HK-2 (cell line): ENCODE data around the gene PIP4K2B.
A peak's percentile ranks its signal among the peaks of the same experiment; 100 is the strongest.
"Not testable (repeated sequence)": the region's sequence is repeated elsewhere in the genome, so short reads cannot be mapped to it uniquely, and the experiment has no call there.

Experiments used
- DNase-seq: peaks from one replicate; pipeline ENCODE4 v3.0.0-alpha.2; 2018; ENCODE audit not compliant: unreplicated experiment

Gene PIP4K2B

DNA sequence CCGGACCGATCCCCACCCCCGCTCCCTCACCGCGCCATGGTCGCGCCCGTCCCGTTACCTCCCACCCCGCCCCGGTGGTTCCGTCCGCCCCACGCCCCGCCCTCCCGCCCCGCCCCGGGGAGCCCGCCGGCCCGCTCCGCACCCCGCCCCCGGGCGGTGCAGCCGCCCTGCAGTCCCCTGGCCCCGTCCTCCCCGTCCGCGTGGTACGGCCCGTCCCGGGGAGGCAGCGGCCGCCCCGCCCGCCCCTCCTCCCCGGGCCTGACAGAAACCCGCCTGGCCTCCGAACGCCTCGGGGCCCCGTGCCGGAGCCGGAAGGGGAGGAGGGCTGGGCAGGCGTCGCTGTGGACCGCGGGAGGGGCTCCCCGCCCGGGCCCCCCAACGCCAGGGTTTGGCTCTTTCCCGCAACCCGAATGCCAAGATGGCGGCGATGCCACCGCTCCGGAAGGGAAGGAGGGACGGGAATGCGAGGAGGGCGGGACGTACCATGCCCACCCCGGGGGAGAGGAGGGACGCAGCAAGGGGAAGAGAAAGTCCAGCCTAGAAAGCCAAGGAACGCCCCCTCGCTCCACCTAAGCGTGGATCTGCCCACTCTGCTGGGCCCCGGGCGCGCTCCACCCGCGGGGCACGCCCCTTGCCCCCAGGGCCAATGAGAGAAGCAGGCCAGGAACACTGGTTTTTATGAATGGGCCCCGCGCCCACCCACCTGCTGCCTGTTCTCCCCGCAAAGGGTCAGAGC lies at the start of gene PIP4K2B:
TSS of gene PIP4K2B (minus strand) at position 56 of the 736 bp plus-strand sequence. CDS start 132 bp downstream, outside the sequence.
- DNase-seq = peak; percentile 97

DNA sequence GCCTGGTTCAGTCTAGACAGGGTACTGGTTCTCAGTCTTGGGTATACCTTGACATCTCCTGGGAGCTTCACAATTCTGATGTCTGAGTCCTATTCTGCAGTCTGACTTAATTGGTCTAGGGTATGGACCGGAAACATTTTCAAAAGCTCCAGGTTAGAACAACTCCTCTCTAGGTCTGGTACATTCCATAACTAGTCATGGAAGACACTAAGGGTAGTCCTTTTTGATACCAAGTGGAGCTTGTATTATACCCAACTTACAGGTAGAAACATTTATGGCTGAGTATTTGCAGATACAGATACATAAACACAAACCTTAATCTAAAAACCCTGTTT lies 49.2 kb upstream of the PIP4K2B start:
- no peak for DNase-seq

DNA sequence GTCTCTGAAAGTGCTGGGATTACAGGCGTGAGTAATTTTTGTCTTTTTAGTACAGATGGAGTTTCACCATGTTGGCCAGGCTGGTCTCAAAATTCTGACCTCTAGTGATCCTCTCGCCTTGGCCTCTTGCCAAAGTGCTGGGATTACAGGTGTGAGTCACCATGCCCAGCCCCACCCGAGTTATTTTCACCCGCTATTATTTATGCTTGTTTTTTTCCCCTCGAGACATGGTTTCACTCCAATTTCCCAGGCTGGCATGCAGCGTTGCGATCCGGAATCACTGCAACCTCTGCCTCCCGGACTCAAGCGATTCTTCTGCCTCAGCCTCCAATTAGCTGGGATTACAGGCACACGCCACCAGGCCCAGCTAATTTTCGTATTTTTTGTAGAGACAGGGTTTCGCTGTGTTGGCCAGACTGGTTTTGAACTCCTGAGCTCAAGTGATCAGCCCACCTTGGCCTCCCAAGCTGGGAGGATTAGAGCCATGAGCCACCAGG lies 45.0 kb upstream of the PIP4K2B start:
- no peak for DNase-seq

DNA sequence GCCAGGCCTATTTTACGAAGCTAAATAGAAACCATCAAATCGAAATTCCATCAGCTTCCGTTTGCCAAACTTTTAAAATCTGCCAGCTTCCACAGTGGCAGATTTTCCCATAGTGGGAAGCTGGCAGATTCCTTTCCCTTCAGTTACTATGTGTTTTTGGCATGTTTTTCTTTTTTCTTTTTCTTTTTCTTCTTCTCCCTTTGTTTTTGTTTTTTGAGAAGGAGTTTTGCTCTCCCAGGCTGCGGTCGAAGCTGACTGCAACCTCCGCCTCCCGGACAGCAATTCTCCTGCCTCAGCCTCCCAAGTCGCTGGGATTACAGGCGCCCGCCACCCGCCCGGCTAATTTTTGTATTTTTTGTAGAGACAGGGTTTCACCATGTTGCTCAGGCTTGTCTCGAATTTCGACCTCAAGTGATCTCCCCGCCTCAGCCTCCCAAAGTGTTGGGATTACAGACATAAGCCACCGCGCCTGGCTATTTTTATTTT lies 26.4 kb upstream of the PIP4K2B start:
- DNase-seq = no peak

DNA sequence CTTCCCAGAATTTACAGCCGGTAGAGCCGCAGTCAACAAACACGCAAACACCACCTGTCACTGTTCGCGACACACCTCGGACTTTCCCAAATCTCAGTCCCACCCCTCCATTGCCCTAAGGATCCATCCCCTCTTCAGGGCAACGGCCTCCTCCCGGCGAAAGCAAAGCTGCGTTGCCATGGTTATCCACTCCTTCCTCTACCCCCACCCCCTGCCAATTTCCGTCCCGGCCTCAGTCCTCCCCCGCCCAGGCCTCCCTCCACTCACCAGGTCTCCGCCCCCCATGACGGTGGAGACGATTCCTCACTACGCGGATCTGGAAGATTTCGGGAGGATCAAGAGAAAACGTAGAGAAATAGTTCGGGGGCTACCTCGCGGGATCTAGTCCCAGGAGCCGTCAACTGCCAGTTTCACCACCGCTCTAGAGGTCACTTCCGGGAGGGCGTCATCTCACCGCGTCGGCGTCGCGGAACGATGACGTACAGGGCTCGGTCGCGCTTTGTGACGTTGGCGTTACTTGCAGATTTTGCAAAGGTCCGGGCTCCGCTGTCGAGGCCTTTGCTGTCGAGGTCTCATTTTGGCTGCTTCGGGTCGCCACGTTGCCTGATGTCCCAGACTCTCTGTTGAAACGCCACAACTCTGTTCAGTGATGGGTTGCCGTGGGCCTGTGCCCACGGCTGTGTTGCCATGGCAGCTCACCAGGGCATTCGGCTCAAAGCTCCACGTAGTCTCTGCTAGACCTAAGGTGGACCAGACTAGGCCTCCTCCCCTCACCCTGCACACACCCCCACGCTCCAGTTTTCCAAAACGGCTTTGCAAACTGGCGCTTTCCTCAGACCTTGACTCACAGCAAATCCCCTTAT lies 25.8 kb upstream of the PIP4K2B start, which contains the start of gene CWC25:
TSS of gene CWC25 (minus strand) at position 423 of the 863 bp plus-strand sequence. CDS start at position 285, 138 bp downstream.
- DNase-seq = peak; percentile 96

DNA sequence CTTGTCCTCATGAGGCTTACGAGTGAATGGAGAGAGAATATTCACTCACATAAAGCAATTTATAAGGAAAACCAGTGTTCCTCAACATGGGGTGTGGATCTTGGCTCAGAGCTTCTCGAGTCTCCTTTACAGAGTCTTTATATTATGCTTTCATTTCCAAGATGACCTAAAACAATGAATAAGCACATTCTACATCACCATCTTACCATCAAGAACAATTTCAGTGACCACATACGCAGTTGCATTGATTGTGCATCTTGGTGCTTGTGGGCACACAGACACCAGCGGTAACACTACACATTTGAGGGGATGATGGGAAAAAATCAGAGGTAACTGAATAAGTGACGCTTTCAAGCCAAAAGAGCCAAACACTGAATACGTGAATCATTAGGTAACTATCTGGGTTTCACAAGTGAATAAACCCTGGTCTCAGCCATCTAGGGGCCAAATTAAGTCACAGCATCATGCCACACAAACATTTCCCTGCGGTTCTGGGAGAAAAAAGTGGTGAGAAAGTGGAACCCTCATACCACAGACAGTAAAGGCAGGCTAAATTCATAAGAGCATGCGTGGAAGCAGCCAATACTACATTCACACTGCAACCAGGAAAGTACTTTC lies 16.3 kb upstream of the PIP4K2B start:
- peak; percentile 54 for DNase-seq

DNA sequence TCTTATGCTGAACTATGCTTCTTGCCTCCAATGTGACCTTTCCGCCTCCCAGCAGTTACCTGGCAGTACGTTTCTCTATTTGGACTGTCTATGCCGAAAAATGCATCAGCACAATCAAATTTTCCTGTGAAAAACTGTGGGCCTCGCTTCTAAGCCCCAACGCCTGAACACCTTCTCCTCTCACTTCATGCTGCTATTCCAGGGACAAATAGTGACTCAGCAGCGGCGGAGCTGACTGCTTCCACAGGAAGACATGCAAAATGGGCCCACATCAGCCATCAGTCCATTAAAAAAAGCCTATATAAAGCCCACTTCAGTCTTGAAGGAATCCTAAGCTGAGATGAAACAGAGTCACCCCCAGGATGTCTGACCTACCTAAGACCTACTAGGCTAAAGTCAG lies 10.5 kb upstream of the PIP4K2B start:
- DNase-seq = no peak

DNA sequence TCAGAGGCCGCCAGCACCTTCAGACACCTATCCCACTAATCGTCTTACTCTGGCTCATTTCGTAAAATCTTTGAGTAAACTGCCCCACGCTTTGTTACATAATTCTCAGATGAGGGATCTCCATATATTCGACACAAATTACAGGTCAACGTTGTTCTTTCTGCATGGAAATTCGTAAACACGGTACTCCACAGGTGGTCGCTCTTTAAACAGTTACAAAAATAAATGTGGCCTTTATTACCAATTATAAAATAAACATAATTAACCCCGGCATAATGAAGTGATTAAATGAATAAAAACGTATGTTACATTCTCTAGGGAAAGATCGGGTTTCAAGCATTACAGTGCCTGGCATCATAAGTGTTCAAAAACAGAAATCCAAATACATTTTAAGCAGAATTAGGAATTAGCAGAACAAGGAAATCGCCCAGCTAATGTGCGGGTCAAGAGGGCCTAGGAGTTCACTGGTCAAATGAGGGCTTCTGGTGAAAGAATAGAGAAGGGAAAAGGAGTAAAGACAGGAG lies 943 bp upstream of the PIP4K2B start:
- no peak for DNase-seq

DNA sequence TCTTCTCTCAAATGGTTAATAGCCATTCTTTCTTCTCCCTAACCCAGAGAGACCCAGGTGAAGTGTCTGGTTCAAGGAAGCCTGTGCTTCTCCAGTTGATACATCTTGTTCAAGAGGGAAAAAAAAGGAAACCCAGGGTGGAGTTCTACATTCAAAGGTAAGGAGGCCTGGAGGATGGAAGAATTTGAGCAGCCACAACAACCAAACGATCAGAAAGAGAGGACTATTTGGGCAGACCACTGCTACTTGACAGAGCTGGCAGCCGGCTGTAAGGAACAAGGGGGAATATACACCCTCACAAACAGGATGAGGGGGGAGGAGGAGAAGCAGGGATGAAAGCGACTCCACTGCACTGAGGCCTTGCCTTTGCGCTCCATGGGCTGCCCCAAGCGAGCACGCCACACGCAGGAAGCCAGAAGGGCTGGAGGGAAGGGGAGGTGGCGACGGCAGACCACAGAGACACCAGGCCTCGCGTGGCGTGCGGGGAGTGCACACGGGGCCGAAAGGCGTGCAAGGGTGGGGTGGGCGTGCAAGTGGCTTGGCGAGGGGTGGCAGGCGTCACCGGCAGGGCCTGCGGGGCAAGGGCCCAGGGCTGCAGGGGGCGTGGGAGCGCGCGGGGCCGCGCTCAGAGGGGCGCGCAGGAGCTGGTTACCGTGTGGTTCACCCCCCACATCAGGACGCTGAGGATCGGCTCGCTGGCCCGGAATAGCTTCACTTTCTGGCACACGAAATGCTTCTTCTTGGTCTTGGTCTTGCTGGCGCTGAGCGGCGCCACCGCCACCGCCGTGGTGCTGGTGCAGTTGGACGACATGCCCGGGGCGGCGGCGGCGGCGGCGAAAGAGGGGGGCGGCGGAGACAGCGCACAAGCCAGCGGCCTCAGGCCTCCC lies 499 bp downstream of the PIP4K2B start:
- peak; percentile 55 for DNase-seq

DNA sequence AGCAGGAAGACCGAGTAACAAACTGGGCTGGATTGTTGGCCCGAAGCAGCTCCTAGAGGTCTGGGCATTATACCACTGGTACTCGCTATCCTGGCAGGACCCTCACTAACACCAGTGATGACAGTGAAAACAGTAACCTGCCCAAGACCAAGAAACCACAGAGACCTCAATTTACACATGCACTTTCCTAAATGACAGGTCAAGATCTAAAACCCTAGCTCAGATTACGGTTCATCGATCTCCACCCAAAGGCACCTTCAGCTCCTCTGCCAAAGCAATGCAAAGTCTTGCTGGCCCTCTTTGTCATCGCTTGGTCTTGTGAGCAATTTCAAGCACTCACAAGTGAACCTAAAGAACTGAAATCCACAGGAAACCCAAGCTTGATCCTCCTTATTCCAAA lies 1.5 kb downstream of the PIP4K2B start:
- DNase-seq = no peak

DNA sequence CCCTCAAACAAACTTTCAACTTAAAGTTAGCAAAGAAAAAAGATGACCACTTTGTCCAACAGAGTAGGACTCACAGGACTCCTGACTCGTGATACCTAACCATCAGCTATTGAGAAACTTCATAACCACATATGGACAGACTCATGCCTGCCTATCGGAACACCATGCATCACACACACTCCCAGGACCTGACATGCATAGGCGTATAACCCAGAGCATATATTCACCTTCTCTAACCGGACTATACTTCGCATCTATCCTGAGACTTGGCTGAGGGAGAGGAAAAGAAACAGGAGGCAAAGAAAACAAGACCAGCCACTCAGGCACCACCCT lies 2.2 kb downstream of the PIP4K2B start:
- no peak for DNase-seq

DNA sequence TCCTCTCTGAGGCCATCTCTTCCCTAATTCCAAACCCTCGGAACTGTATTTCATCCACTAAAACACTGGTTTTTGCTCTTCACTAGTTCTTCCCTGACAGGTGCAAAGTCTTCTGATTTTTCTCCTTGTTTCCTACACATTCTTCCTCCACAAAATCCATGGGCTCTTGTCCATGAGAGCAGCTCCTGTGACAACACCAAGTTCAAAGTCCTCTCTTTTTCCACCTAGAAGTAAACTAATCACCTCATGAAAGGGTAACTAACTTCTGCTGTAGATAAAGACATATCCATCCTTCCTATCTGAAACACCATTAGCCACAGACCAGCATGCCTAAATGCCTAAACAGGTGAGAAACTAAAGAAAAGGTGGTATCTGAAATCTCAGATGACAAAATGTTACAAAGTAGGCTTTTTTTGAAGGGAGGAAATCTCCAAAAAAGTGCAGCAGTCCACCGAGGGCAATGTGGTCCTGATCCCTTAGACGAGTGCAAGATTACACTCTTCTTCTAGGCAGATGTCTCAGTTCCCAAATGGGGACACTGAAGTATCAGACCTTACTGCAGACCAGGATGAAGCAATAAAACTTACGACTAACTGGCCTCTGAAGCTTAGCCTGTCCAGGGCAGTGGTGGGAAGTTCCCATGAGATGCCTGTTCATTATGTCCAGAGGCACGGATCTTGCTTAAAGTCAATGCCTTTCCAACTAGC lies 2.8 kb downstream of the PIP4K2B start:
- no peak for DNase-seq

DNA sequence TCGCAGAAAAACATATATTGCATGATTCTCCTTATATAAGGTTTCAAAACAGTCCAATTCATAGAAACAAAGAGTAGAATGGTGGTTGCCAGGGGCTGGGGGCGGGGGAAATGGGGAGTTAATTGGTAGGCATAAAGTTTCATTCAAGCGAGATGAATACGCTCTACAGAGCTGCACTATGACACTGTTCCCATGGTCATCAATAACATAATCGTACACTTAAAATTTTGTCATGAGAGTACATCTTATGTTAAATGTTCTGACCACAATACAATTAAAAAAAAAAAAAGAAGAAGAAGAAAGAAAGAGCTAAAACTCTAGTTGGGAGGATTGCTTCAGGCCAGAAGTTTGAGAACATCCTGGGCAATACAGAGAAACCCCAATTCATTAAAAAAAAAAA lies 5.1 kb downstream of the PIP4K2B start:
- DNase-seq = no peak

DNA sequence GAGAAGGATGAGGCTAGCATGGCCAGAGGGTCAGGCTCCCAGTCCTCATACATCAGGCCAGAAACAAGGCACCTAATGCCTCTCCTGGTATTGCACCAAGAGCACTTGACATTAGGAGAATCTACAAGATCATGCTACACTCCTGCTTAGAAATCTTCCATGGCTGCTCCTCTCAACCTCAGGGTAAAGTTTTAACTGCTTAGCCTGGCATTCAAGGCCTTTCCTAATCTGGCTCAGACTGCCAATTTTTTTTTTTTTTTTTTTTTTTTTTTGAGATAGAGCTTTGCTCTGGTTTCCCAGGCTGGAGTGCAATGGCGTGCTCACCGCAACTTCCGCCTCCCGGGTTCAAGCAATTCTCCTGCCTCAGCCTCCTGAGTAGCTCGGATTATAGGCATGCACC lies 8.2 kb downstream of the PIP4K2B start:
- DNase-seq = no peak

DNA sequence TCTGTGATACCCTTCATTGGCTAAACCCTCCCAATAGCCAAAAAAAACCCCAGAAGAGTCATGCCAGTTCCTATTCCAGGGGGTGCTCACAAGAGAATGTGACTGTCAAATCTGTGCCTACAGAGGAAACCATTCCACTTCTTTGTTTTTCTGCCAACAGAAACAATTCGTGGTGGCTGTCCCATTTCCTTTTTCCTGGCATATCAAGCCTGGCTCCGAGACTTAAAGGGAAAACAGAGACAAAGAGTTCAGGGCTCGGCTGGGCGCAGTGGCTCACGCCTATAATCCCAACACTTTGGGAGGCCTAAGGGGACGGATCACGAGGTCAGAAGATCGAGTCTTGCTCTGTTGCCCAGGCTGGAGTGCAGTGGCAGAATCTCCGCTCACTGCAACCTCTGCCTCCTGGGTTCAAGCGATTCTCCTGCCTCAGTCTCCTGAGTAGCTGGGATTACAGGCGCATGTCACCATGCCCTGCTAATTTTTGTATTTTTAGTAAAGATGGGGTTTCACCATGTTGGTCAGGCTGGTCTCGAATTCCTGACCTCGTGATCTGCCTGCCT lies 9.1 kb downstream of the PIP4K2B start:
- DNase-seq = not testable (repeated sequence)

DNA sequence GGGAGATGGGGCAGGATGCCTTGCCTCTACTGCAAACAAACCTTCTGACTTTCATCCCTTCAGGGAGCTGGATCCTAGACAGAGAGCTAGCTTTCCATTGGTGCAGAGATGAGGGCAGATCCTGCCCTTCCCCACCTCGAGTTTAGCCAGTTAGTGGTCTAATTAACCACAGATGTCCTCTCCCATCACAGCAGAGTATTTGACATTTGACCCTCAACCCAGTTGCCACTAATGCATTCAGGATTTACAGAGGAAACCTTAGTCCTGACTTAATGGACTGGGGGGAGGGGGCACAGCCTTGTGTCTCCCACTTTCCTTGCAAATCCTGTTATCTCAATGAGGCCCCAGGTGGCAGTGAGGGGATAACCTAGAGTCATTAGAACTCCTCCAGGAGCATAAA lies 10.2 kb downstream of the PIP4K2B start:
- DNase-seq = no peak

DNA sequence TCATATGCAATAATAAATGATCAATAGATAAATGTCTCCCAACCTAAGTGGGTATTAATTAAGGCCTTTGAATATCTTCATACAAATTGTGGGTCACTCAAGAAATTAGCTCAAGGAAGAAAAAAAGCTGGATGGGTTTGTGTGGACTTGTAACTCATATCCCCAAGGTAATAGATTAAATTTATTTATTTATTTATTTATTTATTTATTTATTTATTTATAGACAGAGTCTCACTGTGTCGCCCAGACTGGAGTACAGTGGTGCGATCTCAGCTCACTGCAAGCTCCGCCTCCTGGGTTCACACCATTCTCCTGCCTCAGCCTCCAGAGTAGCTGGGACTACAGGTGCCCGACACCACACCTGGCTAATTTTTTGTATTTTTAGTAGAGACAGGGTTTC lies 11.4 kb downstream of the PIP4K2B start:
- not testable (repeated sequence) for DNase-seq

DNA sequence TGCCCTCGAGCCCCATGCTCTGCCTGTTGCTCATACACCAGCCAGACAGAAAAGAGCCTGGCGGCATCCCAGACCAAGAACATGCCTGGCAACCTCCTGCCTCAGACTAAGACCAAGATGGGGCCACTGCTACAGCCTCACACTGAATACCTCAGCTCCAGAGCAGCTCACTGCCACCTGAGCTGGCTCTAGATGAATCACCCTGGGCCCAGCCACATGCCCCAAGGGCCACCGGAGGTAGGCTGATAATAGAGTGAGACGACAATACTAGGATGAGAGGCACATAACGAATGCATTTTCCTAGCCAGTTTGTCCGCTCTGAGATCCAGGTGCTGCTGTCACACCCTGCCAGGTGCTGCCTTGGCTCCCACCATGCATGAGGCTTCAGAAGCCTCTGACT lies 13.0 kb downstream of the PIP4K2B start:
- no peak for DNase-seq

DNA sequence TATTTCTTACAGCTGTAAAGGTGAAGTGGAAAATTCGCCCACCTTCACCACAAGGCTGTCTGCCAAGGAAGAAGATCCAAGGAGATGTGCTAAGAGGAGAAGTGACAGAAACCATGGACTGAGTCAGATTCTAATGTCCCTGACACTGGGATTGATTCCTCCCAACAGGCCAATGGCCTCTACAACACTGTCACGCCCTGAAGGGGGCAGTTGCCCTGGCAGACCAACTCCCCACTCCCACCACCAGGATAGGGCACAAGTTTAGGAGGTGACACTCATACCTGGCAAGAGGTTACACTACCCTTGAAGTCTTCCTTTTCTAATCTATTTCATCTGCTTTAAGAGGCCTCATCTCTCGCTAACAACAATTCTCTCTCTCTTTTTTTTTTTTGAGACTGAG lies 16.1 kb downstream of the PIP4K2B start:
- no peak for DNase-seq
